Measurements from ENCODE around the gene LRP8. TPM values are rescaled to one million over a fixed set of nuclear protein-coding genes. Genes with fewer than 3 reads are reported as not detected.

LRP8 gene
- total and polyA plus RNA-seq, 2 donors (not counting 1 experiment from before 2014, with no cell fraction given) = 7.8 to 9.4 TPM

GRCh38 chr1:53314606-53315005, 13.3 kb downstream of the LRP8 start:
- Mint-ChIP-seq H3K9me3 (ENCODE audit: insufficient read depth) (no peaks in the 10 kb centered on the region), H3K4me3 (no peak overlapping the region), H3K27me3 (no peaks in the 10 kb centered on the region), H3K4me1 (peaks cover 29% of the 10 kb centered on the region), H3K27ac (peak overlapping the region; percentile 20)
- no peak overlapping the region for H2AFZ ChIP-seq (ENCODE audit: insufficient read depth, low read depth, low read length, poor library complexity, severe bottlenecking)
- H3K27ac ChIP-seq (ENCODE audit: low read length in 2 of 2) = no peak overlapping the region
- ChIA-PET CTCF (no interaction called here), POLR2A (no interaction called here)
- intact Hi-C loops (cut with micrococcal nuclease) = no loop called here
- H3K9ac ChIP-seq (ENCODE audit: low read length) = no peak overlapping the region
- H3K4me1 ChIP-seq (ENCODE audit: control insufficient read depth in 2 of 2, insufficient read depth in 2 of 2, low read length in 2 of 2) = peaks cover 4 to 39% of the 10 kb centered on the region in 2 donors
- H4K20me1 ChIP-seq (ENCODE audit: control insufficient read depth, insufficient read depth, low read length, poor library complexity, severe bottlenecking) = no peaks in the 10 kb centered on the region
- ATAC-seq (ENCODE audit: low read depth) = no peak
- no peak for TF ChIP-seq EZH2 (IDR thresholded peaks at IDR 0.05; ENCODE audit: borderline replicate concordance, insufficient read depth, low read depth, low read length, poor library complexity, severe bottlenecking)
- no peak for TF ChIP-seq CTCF (IDR thresholded peaks at IDR 0.05)
- no peaks in the 10 kb centered on the region for H3K36me3 ChIP-seq (replicated peaks in 1 of 2; ENCODE audit: control extremely low read depth in 1 of 2, control insufficient read depth in 1 of 2, extremely low read depth in 1 of 2, insufficient read depth in 2 of 2, low read length in 1 of 2)
- WGBS (ENCODE audit: insufficient coverage) = 97% methylated on average over 5 of the region's 7 CpGs
- H3K27me3 ChIP-seq (replicated peaks in 1 of 4; ENCODE audit: control extremely low read depth in 1 of 4, control insufficient read depth in 3 of 4, insufficient read depth in 4 of 4, low read length in 3 of 4) = no peaks in the 10 kb centered on the region
- H3K4me2 ChIP-seq (replicated peaks; ENCODE audit: low read depth, low read length, poor library complexity, severe bottlenecking) = no peak overlapping the region
- DNase-seq = no peak
- no peaks in the 10 kb centered on the region for H3K9me3 ChIP-seq (ENCODE audit: control extremely low read depth in 1 of 3, control insufficient read depth in 2 of 3, insufficient read depth in 1 of 3, low read length in 2 of 3)
- H3K4me3 ChIP-seq (ENCODE audit: control extremely low read depth in 1 of 5, extremely low read depth in 1 of 5, insufficient read depth in 1 of 5, low read depth in 2 of 5, low read length in 4 of 5) = no peak overlapping the region
- H3K79me2 ChIP-seq (ENCODE audit: control insufficient read depth, insufficient read depth, low read length) = peaks cover 25% of the 10 kb centered on the region

GRCh38 chr1:53314096-53314495, 13.8 kb downstream of the LRP8 start:
- Histone ChIP-seq H3K9me3 (ENCODE audit: control extremely low read depth in 1 of 3, control insufficient read depth in 2 of 3, insufficient read depth in 1 of 3, low read length in 2 of 3) (no peaks in the 10 kb centered on the region), H3K4me3 (ENCODE audit: control extremely low read depth in 1 of 5, extremely low read depth in 1 of 5, insufficient read depth in 1 of 5, low read depth in 2 of 5, low read length in 4 of 5) (no peak overlapping the region), H2AFZ (ENCODE audit: insufficient read depth, low read depth, low read length, poor library complexity, severe bottlenecking) (no peak overlapping the region), H4K20me1 (ENCODE audit: control insufficient read depth, insufficient read depth, low read length, poor library complexity, severe bottlenecking) (no peaks in the 10 kb centered on the region), H3K27ac (ENCODE audit: low read length in 2 of 2) (no peak overlapping the region), H3K36me3 (replicated peaks in 1 of 2; ENCODE audit: control extremely low read depth in 1 of 2, control insufficient read depth in 1 of 2, extremely low read depth in 1 of 2, insufficient read depth in 2 of 2, low read length in 1 of 2) (no peaks in the 10 kb centered on the region), H3K4me1 (ENCODE audit: control insufficient read depth in 2 of 2, insufficient read depth in 2 of 2, low read length in 2 of 2) (peaks cover 4 to 39% of the 10 kb centered on the region in 2 donors), H3K79me2 (ENCODE audit: control insufficient read depth, insufficient read depth, low read length) (peaks cover 25% of the 10 kb centered on the region), H3K9ac (ENCODE audit: low read length) (no peak overlapping the region), H3K27me3 (replicated peaks in 1 of 4; ENCODE audit: control extremely low read depth in 1 of 4, control insufficient read depth in 3 of 4, insufficient read depth in 4 of 4, low read length in 3 of 4) (no peaks in the 10 kb centered on the region), H3K4me2 (replicated peaks; ENCODE audit: low read depth, low read length, poor library complexity, severe bottlenecking) (no peak overlapping the region)
- H3K4me3 Mint-ChIP-seq = no peak overlapping the region
- ChIA-PET POLR2A (no interaction called here), CTCF (no interaction called here)
- WGBS (ENCODE audit: insufficient coverage) = 92% methylated on average over 7 of the region's 7 CpGs
- no peak for ATAC-seq (ENCODE audit: low read depth)
- peaks cover 29% of the 10 kb centered on the region for H3K4me1 Mint-ChIP-seq
- H3K27me3 Mint-ChIP-seq = no peaks in the 10 kb centered on the region
- H3K27ac Mint-ChIP-seq = peak overlapping the region; percentile 20
- DNase-seq = no peak
- TF ChIP-seq EZH2 (IDR thresholded peaks at IDR 0.05; ENCODE audit: borderline replicate concordance, insufficient read depth, low read depth, low read length, poor library complexity, severe bottlenecking) = no peak
- TF ChIP-seq CTCF (IDR thresholded peaks at IDR 0.05) = no peak
- intact Hi-C loops (cut with micrococcal nuclease) = no loop called here
- H3K9me3 Mint-ChIP-seq (ENCODE audit: insufficient read depth) = no peaks in the 10 kb centered on the region

All from B cell (primary cell).